Astrocyte of the cerebellum (primary cell): Measurements from ENCODE around the gene ASCL5.
A peak's percentile ranks its signal among the peaks of the same experiment; 100 is the strongest.

Experiments used
- DNase-seq: peaks from one replicate; pipeline ENCODE4 v3.0.0-alpha.2; 2011; ENCODE audit warnings: low read depth
- H3K4me3 ChIP-seq: 2 replicates; pipeline ENCODE4 v1.5.1; 2011; ENCODE audit warnings: mild to moderate bottlenecking, low read depth, low read length, moderate library complexity
- in situ Hi-C: cut with HindIII; loops from 2 replicates; pipeline ENCODE4 v1.10.0; 2017; ENCODE audit warnings: low sequenced_read_pairs
- TF ChIP-seq, protein P1 (sequence below): IDR thresholded peaks from 2 replicates; pipeline ENCODE4 v1.5.1; 2012; ENCODE audit warnings: low read length, low read depth, moderate library complexity, mild to moderate bottlenecking; ENCODE audit errors: missing control alignments

ASCL5 gene

DNA sequence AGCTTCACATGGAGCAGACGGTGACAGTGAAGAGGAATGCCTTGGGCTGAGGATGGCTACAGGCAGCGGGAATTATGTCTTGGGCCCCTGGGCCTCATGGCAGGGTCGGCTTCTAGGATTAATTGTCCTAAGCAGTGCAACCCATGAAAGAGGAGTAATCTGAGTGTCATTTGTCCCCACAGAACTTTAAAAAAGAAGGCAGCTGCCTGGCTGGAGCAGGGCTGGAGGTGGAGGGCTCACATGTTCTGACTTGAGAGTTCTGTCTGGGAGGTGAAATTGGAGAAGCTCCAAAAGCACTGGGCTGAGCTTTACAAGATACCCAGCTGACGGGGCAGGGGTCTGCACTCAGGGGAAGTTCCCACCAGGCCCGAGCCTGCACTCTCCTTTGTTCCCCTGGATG, 37.4 kb downstream of the ASCL5 start:
- DNase-seq: no peak
- TF ChIP-seq, protein P1, sequence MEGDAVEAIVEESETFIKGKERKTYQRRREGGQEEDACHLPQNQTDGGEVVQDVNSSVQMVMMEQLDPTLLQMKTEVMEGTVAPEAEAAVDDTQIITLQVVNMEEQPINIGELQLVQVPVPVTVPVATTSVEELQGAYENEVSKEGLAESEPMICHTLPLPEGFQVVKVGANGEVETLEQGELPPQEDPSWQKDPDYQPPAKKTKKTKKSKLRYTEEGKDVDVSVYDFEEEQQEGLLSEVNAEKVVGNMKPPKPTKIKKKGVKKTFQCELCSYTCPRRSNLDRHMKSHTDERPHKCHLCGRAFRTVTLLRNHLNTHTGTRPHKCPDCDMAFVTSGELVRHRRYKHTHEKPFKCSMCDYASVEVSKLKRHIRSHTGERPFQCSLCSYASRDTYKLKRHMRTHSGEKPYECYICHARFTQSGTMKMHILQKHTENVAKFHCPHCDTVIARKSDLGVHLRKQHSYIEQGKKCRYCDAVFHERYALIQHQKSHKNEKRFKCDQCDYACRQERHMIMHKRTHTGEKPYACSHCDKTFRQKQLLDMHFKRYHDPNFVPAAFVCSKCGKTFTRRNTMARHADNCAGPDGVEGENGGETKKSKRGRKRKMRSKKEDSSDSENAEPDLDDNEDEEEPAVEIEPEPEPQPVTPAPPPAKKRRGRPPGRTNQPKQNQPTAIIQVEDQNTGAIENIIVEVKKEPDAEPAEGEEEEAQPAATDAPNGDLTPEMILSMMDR: no peak
- in situ Hi-C loops: no loop called here
- H3K4me3 ChIP-seq: no peak overlapping the region

DNA sequence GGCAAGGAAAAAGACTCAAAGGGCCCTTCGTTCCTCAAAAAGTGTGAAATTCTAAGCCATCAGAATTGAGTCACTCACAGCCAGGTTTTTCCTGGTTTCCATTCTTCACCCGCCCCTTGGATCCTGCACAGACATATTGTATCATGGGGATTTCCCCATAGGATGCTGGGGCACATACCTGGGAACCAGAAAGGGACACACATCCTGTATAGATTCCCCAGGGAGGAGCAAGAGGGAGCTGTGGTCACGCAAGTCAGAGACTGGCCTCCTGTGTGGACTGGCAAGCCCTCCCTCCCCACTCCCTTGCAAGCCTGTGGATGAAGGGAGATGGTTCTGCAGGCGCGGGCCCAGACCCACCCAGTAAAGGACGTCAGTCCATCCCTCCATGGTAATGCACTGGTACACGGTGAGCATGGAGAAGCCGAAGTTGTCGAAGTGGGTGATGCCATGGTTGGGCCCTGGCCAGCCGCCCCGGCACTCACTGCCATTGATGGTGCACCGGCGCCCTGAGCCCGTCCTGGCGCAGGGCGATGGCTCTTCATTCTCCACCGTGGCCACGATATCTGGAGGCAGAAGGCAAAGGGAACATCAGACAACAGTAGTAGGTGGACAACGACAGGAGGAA, 38.0 kb downstream of the ASCL5 start:
- TF ChIP-seq, protein P1: no peak
- DNase-seq: no peak
- in situ Hi-C loops: no loop called here
- H3K4me3 ChIP-seq: no peak overlapping the region

DNA sequence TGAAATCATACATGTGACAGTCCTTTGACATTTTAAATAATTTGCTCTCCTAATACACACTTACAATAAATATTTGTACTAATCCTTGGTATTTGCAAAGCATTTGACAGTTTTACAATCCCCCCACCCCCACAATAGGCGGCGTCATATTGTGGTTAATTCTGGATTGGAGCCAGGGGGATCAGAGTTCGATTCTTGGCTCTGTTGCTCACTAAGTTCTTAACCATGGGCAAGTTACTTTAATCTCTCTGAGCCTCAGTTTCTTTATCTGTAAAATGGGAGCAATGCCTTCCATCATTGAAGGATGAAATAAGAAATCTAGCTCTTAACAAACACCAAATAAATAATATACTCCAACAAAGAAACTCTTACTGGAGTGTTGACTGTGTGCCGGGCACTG, 38.6 kb downstream of the ASCL5 start:
- no peak for DNase-seq
- no peak overlapping the region for H3K4me3 ChIP-seq
- in situ Hi-C loops: no loop called here
- TF ChIP-seq, protein P1: no peak

DNA sequence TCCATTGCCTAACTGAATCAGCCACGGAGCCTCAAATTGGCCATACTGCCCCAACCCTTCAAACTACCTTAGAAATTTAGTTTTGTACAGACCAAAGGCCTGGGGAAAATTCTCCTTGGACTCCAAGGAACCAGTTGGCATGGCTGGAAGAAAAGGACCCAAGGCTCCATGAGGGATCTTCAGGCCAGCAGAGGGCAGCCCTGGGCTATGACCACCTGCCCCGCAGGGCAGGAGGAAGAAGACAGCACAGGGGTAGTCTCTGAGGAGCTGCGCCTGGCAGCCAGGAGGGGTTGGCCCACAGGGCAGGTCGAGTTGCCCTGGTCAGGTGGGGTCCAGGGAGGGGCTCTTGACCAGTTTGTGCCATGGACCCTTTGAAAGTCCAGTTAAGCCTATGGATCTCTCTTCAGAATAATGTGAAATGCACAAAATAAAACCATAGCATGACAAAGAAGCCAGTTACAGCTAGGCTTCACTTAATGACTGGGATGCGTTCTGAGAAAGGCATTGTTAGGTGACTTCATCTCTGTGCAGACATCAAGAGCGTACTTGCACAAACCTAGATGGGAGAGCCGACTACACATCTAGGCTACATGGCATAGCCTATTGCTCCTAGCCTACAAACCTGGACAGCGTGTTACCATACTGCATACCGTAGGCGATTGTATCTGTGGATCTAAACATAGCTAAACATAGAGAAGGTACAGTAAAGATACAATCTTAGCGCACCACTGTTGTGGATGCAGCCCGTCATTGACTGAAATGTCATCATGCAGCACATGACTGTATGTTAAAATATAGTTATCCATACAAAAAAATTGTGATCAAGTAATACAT, 40.9 kb downstream of the ASCL5 start:
- in situ Hi-C loops: no loop called here
- DNase-seq: no peak
- H3K4me3 ChIP-seq: no peak overlapping the region
- TF ChIP-seq, protein P1: peak; percentile 67

DNA sequence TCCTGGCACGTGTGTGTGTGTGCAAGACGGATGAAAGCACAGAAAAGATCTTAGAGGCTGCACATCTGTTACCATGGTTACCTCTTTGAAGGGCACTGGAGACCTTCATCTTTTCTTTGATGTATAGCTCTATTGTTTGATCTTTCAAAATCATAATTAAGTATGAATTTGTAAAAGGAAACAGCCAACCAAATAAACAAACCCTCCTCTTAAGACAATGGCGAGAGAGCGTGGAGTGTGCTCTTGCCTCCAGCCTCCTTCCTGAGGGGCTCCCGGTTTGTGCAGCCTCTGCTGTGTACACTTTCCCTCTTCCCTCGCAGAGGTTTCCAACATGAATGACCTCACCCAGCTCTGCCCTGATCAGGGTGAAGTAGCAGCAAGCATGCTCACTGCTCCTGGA, 42.7 kb downstream of the ASCL5 start:
- no peak for DNase-seq
- TF ChIP-seq, protein P1: no peak
- in situ Hi-C loops: no loop called here
- no peak overlapping the region for H3K4me3 ChIP-seq

DNA sequence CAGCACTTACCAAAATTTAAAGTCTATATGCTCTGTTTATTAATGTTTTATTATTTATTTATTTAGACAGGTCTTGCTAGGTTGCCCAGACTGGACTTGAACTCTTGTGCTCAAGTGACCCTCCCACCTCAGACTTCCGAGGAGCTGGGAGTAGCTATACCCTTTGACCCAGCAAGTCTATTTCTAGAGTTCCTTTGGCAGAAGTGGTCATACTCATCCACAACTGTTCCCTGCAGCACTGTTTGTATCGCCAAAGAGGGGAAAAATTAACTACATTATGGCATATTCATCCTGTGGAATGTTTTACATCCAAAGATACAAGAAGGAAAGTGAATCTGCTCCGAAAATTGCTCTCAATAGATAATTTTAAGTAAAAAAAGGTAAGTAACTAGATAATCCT, 43.2 kb downstream of the ASCL5 start:
- DNase-seq: no peak
- H3K4me3 ChIP-seq: no peak overlapping the region
- TF ChIP-seq, protein P1: no peak
- in situ Hi-C loops: no loop called here
